ENCODE data around the gene ZNF804B.

ZNF804B gene

DNA sequence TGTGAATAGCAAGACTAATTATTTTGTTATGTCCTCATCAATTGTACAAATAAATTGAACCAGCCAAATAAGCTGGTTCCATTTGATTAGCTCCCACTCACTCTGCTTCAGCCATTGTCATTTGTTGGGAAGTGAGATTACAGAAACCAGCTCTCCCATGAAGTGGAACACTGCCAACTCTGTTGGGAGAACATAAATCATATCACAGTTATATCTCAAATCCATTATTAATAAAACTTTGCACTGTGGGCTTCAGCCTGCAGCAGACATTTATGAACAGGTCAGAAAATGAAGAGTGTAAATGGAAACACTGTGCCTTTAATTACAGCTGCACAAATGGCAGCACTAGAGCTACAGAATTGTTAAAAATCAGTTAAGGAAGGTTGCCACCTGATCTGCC is 82.7 kb downstream of the ZNF804B start:
- TF ChIP-seq, protein P1, sequence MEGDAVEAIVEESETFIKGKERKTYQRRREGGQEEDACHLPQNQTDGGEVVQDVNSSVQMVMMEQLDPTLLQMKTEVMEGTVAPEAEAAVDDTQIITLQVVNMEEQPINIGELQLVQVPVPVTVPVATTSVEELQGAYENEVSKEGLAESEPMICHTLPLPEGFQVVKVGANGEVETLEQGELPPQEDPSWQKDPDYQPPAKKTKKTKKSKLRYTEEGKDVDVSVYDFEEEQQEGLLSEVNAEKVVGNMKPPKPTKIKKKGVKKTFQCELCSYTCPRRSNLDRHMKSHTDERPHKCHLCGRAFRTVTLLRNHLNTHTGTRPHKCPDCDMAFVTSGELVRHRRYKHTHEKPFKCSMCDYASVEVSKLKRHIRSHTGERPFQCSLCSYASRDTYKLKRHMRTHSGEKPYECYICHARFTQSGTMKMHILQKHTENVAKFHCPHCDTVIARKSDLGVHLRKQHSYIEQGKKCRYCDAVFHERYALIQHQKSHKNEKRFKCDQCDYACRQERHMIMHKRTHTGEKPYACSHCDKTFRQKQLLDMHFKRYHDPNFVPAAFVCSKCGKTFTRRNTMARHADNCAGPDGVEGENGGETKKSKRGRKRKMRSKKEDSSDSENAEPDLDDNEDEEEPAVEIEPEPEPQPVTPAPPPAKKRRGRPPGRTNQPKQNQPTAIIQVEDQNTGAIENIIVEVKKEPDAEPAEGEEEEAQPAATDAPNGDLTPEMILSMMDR (IDR thresholded peaks at IDR 0.05) = no peak
- no peak overlapping the region for H3K27ac Mint-ChIP-seq

DNA sequence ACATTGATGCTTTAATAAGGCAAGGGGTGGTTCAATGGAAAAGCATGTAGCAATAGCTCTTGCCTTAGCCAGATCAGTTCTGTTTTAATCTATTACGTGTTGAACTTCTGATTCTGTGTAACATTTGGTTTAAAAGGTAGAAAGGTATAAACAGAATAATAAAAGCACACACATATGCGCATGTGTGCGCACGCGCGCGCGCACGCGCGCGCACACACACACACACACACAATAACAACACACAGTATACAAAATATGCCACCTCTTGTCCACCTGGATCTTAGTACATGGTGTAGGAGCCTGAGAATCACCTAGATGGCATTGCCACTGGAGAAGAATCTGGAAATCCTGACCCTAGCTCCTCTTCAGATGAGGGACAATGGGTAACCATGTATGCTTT is 85.6 kb downstream of the ZNF804B start:
- H3K36me3 Mint-ChIP-seq (ENCODE audit: low read depth) = no peaks in the 10 kb centered on the region
- no peak overlapping the region for H3K4me3 Mint-ChIP-seq
- H3K4me1 Mint-ChIP-seq = no peaks in the 10 kb centered on the region
- peaks cover 3% of the 10 kb centered on the region for H3K9me3 Mint-ChIP-seq
- TF ChIP-seq, protein P1 (IDR thresholded peaks at IDR 0.05) = no peak
- no peaks in the 10 kb centered on the region for H3K27me3 Mint-ChIP-seq (ENCODE audit: low read depth, poor library complexity)
- no peak for DNase-seq
- H3K27ac Mint-ChIP-seq = no peak overlapping the region

More for the DNA sequence above, 82.7 kb downstream of the ZNF804B start:
- Mint-ChIP-seq H3K9me3 (no peaks in the 10 kb centered on the region), H3K4me3 (no peak overlapping the region), H3K4me1 (no peaks in the 10 kb centered on the region), H3K36me3 (ENCODE audit: low read depth) (no peaks in the 10 kb centered on the region), H3K27me3 (ENCODE audit: low read depth, poor library complexity) (no peaks in the 10 kb centered on the region)
- DNase-seq = no peak

DNA sequence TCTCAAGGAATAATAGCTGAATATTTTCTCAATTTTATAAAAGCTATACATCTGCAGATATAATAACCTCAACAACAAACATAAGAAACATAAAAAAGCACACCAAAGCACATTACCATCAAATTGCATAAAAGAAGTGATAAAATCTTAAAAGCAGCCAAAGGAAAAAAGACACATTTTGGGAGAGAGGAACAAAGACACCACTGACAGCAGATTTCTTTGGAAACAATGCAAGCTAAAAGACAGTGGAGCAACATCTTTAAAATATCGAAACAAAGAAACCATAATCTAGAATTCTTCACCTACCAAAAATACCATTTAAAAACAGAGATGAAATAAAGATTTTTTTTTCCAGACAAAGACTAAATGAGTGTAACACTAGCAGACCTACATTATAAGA is 91.7 kb downstream of the ZNF804B start:
- TF ChIP-seq, protein P1 (IDR thresholded peaks at IDR 0.05) = no peak
- DNase-seq = no peak
- H3K9me3 Mint-ChIP-seq = peaks cover 15% of the 10 kb centered on the region
- no peak overlapping the region for H3K27ac Mint-ChIP-seq
- H3K4me3 Mint-ChIP-seq = no peak overlapping the region
- no peaks in the 10 kb centered on the region for H3K4me1 Mint-ChIP-seq
- no peaks in the 10 kb centered on the region for H3K27me3 Mint-ChIP-seq (ENCODE audit: low read depth, poor library complexity)
- H3K36me3 Mint-ChIP-seq (ENCODE audit: low read depth) = no peaks in the 10 kb centered on the region

DNA sequence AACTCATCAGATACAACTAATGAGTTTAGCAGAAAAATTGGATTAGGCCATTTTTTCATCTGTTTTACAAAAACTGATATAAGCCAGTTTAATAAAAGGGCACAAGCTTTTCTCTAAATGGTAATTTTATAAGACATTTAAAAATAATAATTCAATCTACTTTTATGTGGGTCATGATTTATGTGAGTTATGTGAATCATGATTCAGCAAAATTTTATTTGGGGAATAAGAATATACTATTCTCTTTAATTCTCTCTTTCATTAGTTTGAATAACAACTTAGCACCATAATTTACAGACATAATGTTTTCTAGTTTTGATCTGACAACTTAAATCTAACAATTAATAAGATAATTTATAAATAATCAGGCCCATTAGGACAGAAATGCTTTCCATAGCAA is 99.8 kb downstream of the ZNF804B start:
- H3K9me3 Mint-ChIP-seq = no peaks in the 10 kb centered on the region
- no peaks in the 10 kb centered on the region for H3K27me3 Mint-ChIP-seq (ENCODE audit: low read depth, poor library complexity)
- no peaks in the 10 kb centered on the region for H3K36me3 Mint-ChIP-seq (ENCODE audit: low read depth)
- no peak overlapping the region for H3K27ac Mint-ChIP-seq
- H3K4me3 Mint-ChIP-seq = no peak overlapping the region
- no peak for DNase-seq
- no peaks in the 10 kb centered on the region for H3K4me1 Mint-ChIP-seq
- TF ChIP-seq, protein P1 (IDR thresholded peaks at IDR 0.05) = no peak

DNA sequence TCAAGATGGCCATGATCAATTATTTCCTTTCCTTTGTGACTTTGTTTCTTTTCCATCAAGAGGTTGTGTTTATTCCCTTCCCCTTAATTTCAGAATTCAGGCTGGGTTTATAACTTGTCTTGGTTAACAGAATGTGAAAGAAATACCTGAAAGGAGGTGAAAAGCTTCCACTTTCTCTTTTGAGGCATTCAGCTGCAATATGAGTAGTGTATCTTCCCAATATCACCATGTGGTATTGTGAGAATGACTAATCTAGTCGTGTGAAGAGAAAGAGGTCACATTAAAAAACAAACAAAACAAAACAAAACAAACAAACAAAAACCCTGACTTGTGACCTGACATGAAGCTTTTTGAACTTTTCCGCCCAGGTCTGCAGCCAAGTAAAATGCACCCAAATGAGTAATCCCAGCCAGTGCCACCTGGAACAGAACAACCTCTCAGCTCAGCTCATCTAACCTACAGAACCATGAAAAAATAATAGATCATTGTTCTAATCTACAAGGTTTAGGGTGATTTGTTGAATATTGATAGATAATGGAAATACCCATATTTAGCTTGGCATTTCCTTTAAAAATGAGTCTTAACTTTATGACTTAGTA is 106.9 kb downstream of the ZNF804B start:
- no peaks in the 10 kb centered on the region for H3K36me3 Mint-ChIP-seq (ENCODE audit: low read depth)
- H3K27me3 Mint-ChIP-seq (ENCODE audit: low read depth, poor library complexity) = no peaks in the 10 kb centered on the region
- TF ChIP-seq, protein P1 (IDR thresholded peaks at IDR 0.05) = no peak
- no peaks in the 10 kb centered on the region for H3K4me1 Mint-ChIP-seq
- no peak overlapping the region for H3K4me3 Mint-ChIP-seq
- DNase-seq = no peak
- H3K27ac Mint-ChIP-seq = no peak overlapping the region
- H3K9me3 Mint-ChIP-seq = peaks cover 12% of the 10 kb centered on the region

DNA sequence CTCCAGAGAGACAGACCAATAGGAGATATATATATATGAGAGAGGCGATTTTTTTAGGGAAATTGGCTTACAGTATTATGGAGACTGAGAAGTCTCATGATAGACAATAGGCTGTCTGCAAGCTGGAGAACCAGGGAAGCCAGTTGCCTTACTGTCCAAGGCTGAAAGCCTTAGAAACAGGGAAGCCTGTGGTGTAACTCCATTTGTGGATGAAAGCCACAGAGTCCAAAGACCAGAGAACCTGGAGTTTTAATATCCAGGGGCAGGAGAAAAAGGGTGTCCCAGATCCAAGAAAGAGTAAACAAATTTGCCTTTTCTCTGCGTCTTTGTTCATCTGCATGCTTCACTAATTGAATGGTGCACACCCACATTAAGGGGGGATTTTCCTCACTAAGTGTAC is 107.7 kb downstream of the ZNF804B start:
- H3K27ac Mint-ChIP-seq = no peak overlapping the region
- peaks cover 12% of the 10 kb centered on the region for H3K9me3 Mint-ChIP-seq
- no peaks in the 10 kb centered on the region for H3K27me3 Mint-ChIP-seq (ENCODE audit: low read depth, poor library complexity)
- H3K4me3 Mint-ChIP-seq = no peak overlapping the region
- H3K4me1 Mint-ChIP-seq = no peaks in the 10 kb centered on the region
- TF ChIP-seq, protein P1 (IDR thresholded peaks at IDR 0.05) = no peak
- H3K36me3 Mint-ChIP-seq (ENCODE audit: low read depth) = no peaks in the 10 kb centered on the region
- no peak for DNase-seq

Data from nephron progenitor cell (in vitro differentiated cells).